ENCODE results near the gene SMAD3. TPM values are rescaled to one million over a fixed set of nuclear protein-coding genes. Genes with fewer than 3 reads are reported as not detected.

Gene SMAD3
- total RNA-seq, 1 donor from 2014 or later, result 18.8 TPM

GRCh38 chr15:67173005-67173404, 107.6 kb downstream of the SMAD3 start:
- Histone ChIP-seq H3K36me3 (peaks cover 49% of the 10 kb centered on the region), H3K4me1 (peaks cover 44% of the 10 kb centered on the region), H3K9me3 (replicated peaks) (no peaks in the 10 kb centered on the region), H3K4me3 (no peak overlapping the region), H3K27ac (replicated peaks) (no peak overlapping the region), H3K27me3 (ENCODE audit: low read depth) (no peaks in the 10 kb centered on the region)
- no peak for DNase-seq
- TF ChIP-seq CTCF (IDR thresholded peaks at IDR 0.05; ENCODE audit: borderline replicate concordance), result no peak
- intact Hi-C loops (cut with micrococcal nuclease), result no loop called here

- no peak for DNase-seq
- intact Hi-C loops (cut with micrococcal nuclease), result no loop called here
- peaks cover 44% of the 10 kb centered on the region for H3K4me1 ChIP-seq
Observed at GRCh38 chr15:67173786-67174185, 108.4 kb downstream of the SMAD3 start.

GRCh38 chr15:67174446-67174845, 109.0 kb downstream of the SMAD3 start:
- no peak for TF ChIP-seq CTCF (IDR thresholded peaks at IDR 0.05; ENCODE audit: borderline replicate concordance)
- H3K36me3 ChIP-seq, result peaks cover 41% of the 10 kb centered on the region
- no peaks in the 10 kb centered on the region for H3K9me3 ChIP-seq (replicated peaks)
- H3K27ac ChIP-seq (replicated peaks), result no peak overlapping the region
- peaks cover 48% of the 10 kb centered on the region for H3K4me1 ChIP-seq
- no peak overlapping the region for H3K4me3 ChIP-seq
- H3K27me3 ChIP-seq (ENCODE audit: low read depth), result no peaks in the 10 kb centered on the region
- intact Hi-C loops (cut with micrococcal nuclease), result no loop called here
- DNase-seq, result no peak

More at GRCh38 chr15:67173786-67174185, 108.4 kb downstream of the SMAD3 start:
- H3K36me3 ChIP-seq, result peaks cover 43% of the 10 kb centered on the region
- no peak overlapping the region for H3K27ac ChIP-seq (replicated peaks)
- no peaks in the 10 kb centered on the region for H3K9me3 ChIP-seq (replicated peaks)
- no peak overlapping the region for H3K4me3 ChIP-seq
- no peaks in the 10 kb centered on the region for H3K27me3 ChIP-seq (ENCODE audit: low read depth)
- no peak for TF ChIP-seq CTCF (IDR thresholded peaks at IDR 0.05; ENCODE audit: borderline replicate concordance)

- H3K4me3 ChIP-seq, result no peak overlapping the region
- no peaks in the 10 kb centered on the region for H3K27me3 ChIP-seq (ENCODE audit: low read depth)
- no peak for DNase-seq
- intact Hi-C loops (cut with micrococcal nuclease), result no loop called here
- TF ChIP-seq CTCF (IDR thresholded peaks at IDR 0.05; ENCODE audit: borderline replicate concordance), result no peak
- no peak overlapping the region for H3K27ac ChIP-seq (replicated peaks)
- H3K9me3 ChIP-seq (replicated peaks), result no peaks in the 10 kb centered on the region
- peaks cover 49% of the 10 kb centered on the region for H3K4me1 ChIP-seq
- H3K36me3 ChIP-seq, result peaks cover 39% of the 10 kb centered on the region
Observed at GRCh38 chr15:67174864-67175573, 109.6 kb downstream of the SMAD3 start.

GRCh38 chr15:67175643-67176071, 110.3 kb downstream of the SMAD3 start:
- no peak for DNase-seq
- peaks cover 39% of the 10 kb centered on the region for H3K36me3 ChIP-seq
- intact Hi-C loops (cut with micrococcal nuclease), result no loop called here
- no peaks in the 10 kb centered on the region for H3K9me3 ChIP-seq (replicated peaks)
- no peak overlapping the region for H3K4me3 ChIP-seq
- H3K27ac ChIP-seq (replicated peaks), result no peak overlapping the region
- H3K4me1 ChIP-seq, result peaks cover 49% of the 10 kb centered on the region
- no peaks in the 10 kb centered on the region for H3K27me3 ChIP-seq (ENCODE audit: low read depth)
- TF ChIP-seq CTCF (IDR thresholded peaks at IDR 0.05; ENCODE audit: borderline replicate concordance), result no peak

All from left ventricle myocardium inferior (tissue), 1 donor.